CD1c-positive myeloid dendritic cell (primary cell): ENCODE measurements around the gene FIZ1.

Experiments
- DNase-seq: peaks from one replicate; pipeline ENCODE4 v3.0.0-alpha.2; 2016; ENCODE audit errors: extremely low spot score

Gene FIZ1, protein sequence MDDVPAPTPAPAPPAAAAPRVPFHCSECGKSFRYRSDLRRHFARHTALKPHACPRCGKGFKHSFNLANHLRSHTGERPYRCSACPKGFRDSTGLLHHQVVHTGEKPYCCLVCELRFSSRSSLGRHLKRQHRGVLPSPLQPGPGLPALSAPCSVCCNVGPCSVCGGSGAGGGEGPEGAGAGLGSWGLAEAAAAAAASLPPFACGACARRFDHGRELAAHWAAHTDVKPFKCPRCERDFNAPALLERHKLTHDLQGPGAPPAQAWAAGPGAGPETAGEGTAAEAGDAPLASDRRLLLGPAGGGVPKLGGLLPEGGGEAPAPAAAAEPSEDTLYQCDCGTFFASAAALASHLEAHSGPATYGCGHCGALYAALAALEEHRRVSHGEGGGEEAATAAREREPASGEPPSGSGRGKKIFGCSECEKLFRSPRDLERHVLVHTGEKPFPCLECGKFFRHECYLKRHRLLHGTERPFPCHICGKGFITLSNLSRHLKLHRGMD

DNA sequence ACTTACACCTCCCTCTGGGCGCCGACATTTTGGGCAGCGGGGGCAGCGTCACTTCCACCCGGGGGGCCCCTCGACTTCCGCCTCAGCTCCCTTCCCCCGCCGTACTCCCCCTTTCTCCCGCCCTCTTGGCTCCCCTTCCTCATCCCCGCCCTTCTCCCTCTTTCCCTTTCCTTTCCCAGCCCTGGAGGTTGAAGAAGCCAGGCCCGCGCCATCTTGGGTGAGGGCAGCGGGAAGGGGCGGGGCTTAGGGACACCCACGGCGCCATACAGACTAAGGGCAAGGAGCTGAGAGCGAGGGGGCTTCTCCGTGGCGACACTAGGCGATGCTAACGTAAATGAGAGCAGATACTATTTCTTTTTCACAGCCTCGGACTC, at the start of gene FIZ1:
Gene FIZ1 (minus strand): TSS at position 50 of the 374 bp plus-strand sequence. CDS start 1,652 bp downstream, outside the sequence.
- peak; percentile 99 for DNase-seq

DNA sequence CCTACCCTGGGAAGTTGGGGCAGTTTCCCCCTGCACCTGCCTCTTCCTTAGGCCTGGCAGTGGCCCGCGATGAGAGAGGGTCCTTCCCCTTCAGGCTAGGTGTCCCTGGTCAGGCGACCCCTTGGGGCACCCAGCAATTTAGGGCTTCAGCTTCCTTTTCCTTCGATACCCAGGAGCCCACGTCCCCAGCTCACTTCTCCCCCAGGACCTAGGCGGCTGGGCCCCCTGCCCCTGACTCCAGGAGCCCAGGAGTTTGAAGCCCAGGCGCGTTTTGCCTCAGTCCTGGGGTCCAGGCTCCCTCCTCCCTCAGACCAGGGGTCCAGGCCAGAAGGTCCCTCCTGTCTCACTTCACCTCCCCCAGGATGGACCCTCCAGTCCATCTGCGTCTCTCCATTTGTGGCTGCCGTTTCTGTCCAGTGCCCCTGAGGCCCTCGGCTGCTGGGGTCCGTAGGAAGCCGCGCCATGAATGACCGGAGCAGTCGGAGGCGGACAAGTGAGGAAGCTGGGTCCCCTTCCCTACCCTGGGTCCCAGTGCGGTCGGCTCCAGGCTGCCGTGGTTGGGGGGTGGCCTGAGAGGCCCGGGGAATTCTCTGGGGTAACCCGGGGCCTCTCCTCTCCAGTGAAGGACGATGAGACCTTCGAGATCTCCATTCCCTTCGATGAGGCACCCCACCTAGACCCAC, 49.4 kb upstream of the FIZ1 start:
- no peak for DNase-seq

DNA sequence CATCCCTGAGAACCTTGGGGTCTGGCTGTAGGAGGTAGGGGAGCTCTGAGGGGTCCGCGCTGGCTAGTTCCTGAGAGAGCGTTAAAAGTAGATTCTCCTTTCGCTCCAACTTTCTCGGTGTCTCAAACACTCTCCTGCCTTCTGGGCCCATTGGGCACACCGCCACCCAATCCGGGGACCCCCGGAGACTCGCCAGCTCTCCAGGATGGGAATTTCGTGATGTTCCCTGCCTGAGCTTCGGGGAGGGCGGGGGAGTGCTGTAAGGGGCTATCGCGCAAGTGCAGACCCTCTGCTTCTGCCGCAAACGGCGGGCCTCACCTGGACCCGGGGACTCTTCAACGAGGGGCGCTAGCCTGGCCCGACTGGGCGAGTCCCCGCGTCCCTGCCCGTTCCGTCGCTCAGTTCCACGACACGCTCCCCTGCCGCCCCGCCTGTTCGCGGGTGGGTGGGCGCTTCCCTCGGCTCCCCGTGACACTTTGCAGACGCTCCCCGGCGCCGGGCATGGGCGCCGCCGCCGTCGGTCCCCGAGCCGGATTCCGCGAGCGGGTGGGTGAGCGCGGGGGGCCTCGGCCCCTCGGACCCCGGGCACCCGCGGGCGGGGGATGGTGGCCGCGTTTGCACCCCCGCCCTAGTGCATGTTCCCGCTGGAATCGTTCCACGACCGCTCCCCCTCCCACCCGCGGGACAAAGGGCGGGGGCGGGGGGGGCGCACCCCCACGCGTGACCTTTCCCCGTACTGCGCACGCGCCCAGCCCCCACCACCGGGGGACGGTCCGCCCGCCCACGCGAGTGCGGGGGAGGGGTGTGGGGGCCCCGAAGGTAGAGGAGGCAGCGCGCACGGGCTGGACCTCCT, 48.6 kb upstream of the FIZ1 start, which contains the start of gene CCDC106:
Gene CCDC106 (plus strand): TSS at position 481 of the 853 bp plus-strand sequence. CDS start 835 bp downstream, outside the sequence.
- DNase-seq, result peak; percentile 51

DNA sequence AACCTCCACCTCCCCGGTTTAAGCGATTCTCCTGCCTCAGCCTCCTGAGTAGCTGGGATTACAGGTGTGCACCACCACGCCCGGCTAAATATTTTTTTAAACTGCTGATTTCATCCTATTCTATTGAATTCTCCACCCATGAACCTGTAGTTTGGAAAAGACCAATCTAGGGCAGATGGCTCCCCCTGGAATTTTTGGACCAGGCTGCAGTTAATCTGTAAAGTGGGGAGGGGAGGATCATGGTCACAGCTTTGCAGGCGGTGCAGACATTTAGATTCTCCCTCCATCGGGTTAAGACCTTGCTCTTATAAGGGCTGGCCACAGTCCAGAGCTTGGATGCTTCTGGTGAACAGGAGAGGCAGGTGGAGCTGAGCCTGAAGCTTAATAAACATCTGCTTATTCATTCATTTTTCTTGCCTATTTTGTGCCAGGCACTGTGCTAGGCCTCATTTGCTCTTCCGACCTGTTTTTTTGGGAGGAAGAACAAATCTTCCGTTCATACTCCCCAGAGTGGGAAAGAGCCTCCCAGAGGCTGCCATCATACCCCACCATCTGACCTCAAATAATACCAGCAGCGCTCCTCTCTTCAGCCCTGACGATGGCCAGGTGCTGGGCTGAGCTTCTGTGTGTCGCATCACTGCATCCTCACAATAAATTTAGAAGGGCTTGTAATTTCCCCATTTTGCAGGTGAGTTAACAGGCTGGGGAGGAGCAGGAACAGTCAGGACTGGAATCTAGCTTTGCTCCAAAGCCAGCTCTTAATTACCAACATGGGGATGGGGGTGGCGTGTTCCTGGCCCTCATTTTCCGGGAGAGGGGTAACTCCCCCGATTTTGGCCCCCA, 47.8 kb upstream of the FIZ1 start:
- DNase-seq, result no peak

DNA sequence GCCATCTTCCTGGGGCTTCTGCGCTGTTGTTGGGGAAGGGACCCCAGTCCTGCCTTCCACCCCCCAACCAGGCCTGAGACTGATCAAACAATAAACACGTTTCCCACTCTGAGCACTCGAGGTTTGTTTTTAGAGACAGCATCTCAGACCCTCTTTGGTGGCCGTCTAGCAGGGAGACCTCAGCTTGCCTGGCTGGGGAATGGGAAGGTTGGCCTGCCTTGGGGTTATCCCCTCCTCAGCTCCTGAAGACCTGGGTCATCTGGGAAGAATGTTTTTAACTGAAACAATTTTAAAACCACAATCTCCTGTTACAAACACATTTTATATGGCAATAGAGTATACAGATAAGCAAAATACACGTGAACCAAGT, 46.2 kb upstream of the FIZ1 start:
- DNase-seq, result no peak

DNA sequence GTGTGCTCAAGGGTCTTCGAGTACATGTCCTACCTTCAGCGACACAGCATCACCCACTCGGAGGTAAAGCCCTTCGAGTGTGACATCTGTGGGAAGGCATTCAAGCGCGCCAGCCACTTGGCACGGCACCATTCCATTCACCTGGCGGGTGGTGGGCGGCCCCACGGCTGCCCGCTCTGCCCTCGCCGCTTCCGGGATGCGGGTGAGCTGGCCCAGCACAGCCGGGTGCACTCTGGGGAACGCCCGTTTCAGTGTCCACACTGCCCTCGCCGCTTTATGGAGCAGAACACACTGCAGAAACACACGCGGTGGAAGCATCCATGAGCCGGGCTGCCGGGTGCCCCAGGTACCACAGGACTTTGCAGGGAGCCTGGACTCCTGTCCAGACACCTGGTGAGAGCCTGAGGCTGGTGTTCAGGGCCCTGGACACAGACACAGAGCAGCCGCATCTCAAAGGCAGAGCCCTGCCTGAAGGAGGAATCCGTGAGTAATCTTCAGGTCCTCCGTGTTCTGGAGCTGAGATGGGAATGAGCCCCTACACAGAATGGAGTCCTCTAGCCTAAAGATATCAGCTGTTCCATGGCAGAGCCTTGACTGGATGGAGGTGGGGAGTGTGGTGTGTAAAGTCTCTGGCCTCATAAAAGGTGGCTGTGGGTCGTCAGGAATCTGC, 45.7 kb upstream of the FIZ1 start:
- no peak for DNase-seq

DNA sequence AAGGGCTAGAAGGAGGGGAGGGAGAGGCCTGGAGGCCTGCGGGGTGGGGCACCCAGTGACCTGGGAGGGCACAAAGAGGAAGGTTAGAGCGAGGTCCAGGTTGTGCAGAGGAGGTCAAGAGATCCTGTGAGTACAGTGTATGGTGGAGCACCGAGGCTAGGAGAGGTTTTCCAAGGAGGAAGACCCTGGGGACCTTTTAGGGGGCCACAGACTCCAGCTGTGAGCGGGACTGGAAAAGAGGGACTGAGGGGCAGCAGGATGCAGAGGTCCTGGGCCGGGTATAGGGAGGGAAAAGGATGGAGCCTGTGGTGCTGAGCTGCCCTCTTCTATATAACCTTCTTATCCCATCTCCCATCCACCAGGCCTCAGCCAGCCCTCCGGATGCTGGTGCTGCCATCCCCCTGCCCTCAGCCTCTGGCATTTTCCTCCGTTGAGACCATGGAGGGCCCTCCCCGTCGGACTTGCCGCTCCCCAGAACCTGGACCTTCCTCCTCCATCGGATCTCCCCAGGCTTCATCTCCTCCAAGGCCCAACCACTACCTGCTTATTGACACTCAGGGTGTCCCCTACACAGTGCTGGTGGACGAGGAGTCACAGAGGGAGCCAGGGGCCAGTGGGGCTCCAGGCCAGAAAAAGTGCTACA, 45.0 kb upstream of the FIZ1 start:
- no peak for DNase-seq

DNA sequence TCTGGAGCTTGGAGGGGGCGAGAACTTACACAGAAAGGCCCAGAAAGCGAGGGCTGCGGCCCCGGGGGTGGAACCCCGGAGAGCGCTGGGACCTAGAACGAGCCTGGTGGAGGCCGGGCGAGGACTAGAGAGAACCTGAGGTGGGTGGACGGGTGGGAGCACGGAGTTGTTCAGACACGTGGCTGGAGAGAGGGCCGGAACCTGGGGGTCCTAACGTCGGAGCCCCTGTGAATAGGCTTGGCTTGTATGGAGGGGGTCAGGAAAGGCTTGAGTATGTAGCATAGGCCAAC, 44.5 kb upstream of the FIZ1 start:
- DNase-seq, result no peak

DNA sequence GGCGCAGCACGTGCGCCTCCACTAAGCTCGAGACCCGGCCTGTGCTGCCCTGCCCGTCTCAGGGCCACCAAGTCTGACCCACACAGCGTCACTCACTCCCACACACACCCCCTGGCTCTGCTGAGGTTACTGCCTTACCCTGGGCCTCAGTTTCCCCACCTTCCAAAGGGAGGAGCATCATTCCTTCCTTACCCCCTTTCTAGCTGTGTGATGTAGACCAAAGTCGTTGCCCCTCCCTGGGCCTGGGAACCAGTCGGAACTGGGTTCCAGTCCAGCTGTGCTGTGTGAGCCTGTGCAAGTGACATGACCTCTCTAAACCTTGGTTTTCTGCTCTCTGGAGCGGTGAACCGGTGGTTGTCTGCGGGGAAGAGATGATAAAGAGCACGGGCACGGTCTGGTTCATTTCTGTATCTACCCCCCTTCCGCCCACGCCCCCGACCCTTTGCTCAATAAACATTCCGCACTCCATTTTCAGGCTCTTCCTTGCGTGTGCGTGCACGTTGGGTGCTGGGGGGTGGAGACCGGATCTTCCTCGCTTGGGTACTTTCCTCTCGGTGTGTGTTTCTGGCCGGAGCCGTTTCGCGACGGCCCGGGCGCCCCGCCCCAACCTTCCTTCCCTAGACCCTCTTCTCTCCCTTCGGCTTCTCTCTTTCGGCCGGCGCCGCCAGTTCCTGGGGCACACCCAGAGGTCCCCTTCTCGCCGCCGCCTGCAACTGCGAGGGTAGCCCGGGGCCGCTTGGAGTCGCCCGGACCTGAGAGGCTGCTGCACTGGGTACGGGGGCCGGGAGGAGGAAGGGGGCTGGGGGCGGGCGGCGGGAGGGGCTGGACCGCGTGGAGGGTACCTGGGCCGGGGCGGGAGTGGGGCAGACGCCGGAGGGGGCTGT, 43.9 kb upstream of the FIZ1 start, which contains the start of gene ZNF581:
Gene ZNF581 (plus strand): TSS at position 647 of the 884 bp plus-strand sequence. CDS start 923 bp downstream, outside the sequence.
- peak; percentile 82 for DNase-seq

DNA sequence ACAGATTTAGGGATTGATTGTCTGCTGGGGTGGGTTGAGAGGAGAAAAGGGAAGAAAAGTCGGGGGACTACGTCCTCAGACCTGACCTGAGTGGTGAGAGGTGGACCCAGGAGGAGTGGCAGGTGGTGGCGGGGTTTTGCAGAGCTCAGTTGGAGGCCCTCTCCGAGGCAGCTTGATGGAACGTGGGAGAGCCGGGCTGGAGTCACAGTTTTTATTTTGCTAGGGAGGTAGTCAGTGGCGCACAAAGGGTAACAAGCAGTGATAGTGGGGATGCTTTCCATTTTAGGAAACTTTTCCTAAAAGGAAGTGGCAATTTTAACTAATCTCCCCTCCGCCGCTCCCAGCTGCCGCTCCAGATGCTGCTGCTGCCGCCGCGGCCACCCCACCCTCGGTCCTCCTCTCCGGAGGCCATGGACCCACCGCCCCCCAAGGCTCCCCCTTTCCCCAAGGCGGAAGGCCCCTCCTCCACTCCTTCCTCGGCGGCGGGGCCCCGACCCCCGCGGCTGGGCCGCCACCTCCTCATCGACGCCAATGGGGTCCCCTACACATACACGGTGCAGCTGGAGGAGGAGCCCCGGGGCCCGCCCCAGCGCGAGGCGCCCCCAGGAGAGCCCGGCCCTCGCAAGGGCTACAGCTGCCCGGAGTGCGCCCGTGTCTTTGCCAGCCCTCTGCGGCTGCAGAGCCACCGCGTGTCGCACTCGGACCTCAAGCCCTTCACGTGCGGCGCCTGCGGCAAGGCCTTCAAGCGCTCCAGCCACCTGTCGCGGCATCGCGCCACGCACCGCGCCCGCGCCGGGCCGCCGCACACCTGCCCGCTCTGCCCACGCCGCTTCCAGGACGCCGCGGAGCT, 43.1 kb upstream of the FIZ1 start:
- no peak for DNase-seq

DNA sequence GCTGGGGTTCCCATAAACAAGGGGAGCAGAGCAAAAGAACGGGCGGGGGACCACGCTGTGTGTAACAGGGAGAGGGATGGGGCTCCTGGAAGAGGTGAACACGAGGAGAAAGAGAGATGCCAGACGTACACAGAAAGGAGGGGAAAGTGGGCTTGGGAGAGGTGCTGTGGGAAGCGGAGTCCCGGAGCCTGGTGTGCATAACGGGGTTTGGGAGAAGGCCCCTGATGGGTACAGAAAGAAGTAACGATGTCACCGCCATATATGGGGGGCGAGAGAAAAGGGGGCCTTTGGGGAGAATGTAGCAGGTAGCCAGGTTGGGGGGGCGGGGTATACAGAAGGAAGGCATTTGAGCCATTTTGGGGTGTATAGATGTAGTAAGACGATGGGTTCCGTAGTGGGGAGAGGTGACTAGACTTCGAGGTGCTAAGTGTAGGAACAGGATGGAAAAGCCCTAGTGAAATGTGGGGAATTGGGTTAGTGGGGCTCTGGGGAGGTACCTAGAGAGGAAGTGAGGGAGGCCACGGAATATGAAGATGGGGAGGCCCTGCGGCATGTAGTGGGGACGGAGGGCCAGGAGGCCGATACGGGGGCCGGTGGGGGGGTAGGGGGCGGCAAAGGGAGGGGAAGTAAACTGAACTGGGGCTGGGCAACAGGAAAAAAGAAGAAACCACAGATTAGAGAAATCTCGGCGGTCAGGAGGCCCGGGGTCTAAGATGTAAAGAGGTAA, 42.3 kb upstream of the FIZ1 start:
- no peak for DNase-seq

DNA sequence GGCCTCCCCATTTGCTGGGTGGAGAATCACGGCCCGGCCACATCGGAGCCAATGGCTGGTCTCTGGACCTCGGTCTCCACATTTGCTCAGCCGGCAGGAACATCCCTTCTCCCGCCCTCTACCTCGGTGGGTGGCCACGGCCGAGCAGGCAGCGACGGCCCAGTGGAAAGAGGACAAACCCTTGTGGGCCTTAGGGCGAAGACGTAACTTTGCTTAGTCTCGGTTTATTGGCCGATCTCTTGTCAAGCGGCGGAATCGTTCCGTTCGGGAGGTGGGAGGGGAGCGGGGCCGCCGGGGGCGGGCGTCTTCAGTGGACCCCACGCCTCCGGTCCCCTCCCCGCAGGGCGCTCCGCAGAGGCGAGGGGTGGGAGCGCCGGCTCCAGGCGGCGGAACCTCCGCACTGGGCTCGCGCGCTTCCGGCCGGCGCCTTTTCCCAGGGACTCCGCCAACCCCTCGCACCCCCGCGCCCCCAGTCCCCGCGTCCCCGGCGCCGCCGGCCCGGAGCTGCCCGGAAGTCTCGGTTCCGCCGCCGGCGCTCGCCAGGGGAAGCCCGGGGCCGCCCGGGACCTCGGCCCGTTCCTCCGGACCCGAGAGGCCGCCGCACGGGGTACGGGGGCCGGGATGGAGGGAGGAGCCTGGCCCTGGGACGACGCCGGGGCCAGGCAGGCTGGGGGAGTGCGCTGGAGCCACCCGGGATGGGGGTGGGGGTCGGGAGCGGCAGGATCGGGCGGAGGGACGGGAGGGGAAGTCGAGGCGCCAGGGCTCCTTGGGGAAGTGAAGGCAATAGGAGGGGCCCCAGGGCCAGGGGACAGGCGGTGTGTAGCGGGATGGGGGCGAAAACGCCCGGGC, 41.5 kb upstream of the FIZ1 start, which contains the start of gene ZNF580:
Gene ZNF580 (plus strand): TSS at position 426 of the 849 bp plus-strand sequence. CDS start 1,507 bp downstream, outside the sequence.
- peak; percentile 63 for DNase-seq

DNA sequence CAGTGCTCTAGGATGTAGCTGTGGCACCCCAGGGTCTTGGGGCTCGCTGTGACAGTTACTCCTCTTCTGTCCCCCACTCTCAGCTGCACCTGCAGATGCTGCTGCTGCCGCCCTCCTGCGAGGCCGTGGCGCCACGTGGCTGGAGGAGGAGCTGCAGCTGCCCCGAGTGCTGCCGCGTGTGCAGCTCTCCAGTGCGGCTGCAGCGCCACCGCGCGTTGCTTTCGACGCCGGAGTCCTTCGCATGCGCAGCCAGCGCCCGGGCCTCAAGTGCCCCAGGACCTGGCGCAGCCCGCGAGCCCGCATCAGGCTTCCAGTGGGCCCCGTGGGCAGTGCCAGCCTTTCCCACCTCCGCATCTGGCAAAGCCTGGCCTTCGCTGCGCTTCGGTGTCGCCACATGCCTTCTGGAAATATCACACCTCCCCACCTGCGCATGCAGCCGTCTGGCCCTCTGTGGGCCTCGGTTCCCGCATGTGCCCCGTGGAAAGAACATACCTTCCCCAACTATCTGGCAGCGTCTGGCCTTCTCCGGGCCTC, 40.8 kb upstream of the FIZ1 start:
- peak; percentile 73 for DNase-seq

DNA sequence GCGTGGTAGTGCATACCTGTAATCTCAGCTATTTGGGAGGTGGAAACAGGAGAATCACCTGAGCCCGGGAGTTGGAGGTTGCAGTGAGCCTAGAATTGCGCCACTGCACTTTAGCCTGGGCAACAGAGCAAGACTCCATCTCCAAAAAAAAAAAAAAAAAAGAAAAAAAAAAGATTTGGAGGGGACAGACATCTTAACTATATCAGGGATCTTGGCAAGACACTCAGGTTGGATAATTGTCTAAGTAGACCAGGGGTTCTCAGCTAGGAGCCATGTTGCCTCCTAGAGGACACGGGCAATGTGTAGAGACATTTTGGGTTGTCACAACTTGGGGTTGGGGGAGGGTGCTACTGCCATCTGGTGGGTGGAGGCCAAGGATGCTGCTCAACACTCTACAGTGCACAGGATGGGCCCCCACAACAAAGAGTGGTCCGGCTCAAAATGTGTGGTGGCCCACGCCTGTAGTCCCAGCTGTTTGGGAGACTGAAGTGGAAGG, 39.6 kb upstream of the FIZ1 start:
- DNase-seq, result peak; percentile 63

DNA sequence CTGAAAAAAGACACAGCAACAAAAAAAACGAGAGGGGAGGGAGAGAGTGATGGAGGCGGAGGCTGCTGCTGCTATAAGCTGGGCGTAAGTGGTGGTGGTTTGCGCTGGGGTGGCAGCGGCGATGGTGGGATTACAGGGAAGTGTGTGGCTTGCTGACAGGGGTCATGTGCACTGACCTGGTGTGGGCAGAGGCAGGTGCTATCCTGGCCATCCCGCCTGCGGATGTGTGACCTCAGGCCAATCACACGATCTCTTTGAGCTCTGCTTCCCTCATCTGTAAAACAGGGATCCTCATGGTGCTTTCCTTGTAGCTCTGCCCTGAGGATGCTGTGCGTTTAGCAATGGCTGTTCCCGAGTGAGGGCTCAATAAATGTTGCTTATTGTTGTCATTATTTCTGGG, 38.2 kb upstream of the FIZ1 start:
- DNase-seq, result no peak

DNA sequence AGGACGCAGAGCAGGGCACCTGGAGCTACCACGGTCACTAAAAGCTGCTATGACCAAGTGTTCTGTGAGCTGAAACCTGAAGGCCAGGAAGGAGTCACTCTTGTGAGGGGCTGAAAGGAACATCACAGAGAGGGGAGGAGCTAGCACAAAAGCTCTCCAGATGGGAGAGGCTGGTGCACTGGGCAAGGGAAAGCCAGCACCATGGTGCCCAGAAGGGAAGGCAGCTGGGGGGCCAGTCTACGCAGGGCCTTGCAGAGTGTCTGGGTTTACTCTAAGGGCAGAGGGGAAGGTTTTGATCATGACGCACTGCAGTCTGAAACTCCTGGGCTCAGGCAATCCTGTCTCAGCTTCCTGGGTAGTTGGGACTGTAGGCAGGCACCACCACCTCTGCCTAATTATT, 37.4 kb upstream of the FIZ1 start:
- DNase-seq, result no peak
